ENCODE data around the gene SPINK14.

Gene SPINK14

GRCh38 chr5:148162038-148162437 lies 6.3 kb upstream of the SPINK14 start:
- Histone ChIP-seq H3K4me3 (ENCODE audit: low read depth, low read length, poor library complexity, severe bottlenecking) (no peak overlapping the region), H3K4me2 (ENCODE audit: low read length) (no peak overlapping the region), H2AFZ (ENCODE audit: low read length) (no peak overlapping the region), H3K4me1 (ENCODE audit: insufficient read depth, low read length, severe bottlenecking) (no peaks in the 10 kb centered on the region), H3K9me3 (ENCODE audit: low read length) (no peaks in the 10 kb centered on the region), H3K9ac (ENCODE audit: low read length) (no peak overlapping the region), H4K20me1 (ENCODE audit: insufficient read depth, low read length) (no peaks in the 10 kb centered on the region), H3K9me2 (ENCODE audit: low read depth, low read length) (no peaks in the 10 kb centered on the region), H3K36me3 (ENCODE audit: insufficient read depth, low read length) (no peaks in the 10 kb centered on the region), H3F3A (ENCODE audit: insufficient read depth, low read length) (no peaks in the 10 kb centered on the region), H3K79me2 (ENCODE audit: insufficient read depth, low read length) (no peaks in the 10 kb centered on the region), H3K27ac (ENCODE audit: low read depth, low read length, poor library complexity, severe bottlenecking) (no peak overlapping the region), H3K27me3 (ENCODE audit: insufficient read depth, low read length) (no peaks in the 10 kb centered on the region)
- TF ChIP-seq CTCF (IDR thresholded peaks at IDR 0.05; ENCODE audit: low read length) (no peak), EZH2 (IDR thresholded peaks at IDR 0.05; ENCODE audit: borderline replicate concordance, low read length) (no peak)

- Histone ChIP-seq H3F3A (ENCODE audit: insufficient read depth, low read length) (no peaks in the 10 kb centered on the region), H4K20me1 (ENCODE audit: insufficient read depth, low read length) (no peaks in the 10 kb centered on the region), H3K9ac (ENCODE audit: low read length) (no peak overlapping the region), H2AFZ (ENCODE audit: low read length) (no peak overlapping the region), H3K4me2 (ENCODE audit: low read length) (no peak overlapping the region), H3K4me3 (ENCODE audit: low read depth, low read length, poor library complexity, severe bottlenecking) (no peak overlapping the region), H3K9me2 (ENCODE audit: low read depth, low read length) (no peaks in the 10 kb centered on the region), H3K79me2 (ENCODE audit: insufficient read depth, low read length) (no peaks in the 10 kb centered on the region), H3K27me3 (ENCODE audit: insufficient read depth, low read length) (no peaks in the 10 kb centered on the region), H3K9me3 (ENCODE audit: low read length) (no peaks in the 10 kb centered on the region), H3K4me1 (ENCODE audit: insufficient read depth, low read length, severe bottlenecking) (no peaks in the 10 kb centered on the region), H3K27ac (ENCODE audit: low read depth, low read length, poor library complexity, severe bottlenecking) (no peak overlapping the region), H3K36me3 (ENCODE audit: insufficient read depth, low read length) (no peaks in the 10 kb centered on the region)
- no peak for TF ChIP-seq CTCF (IDR thresholded peaks at IDR 0.05; ENCODE audit: low read length)
- TF ChIP-seq EZH2 (IDR thresholded peaks at IDR 0.05; ENCODE audit: borderline replicate concordance, low read length), result no peak
Measured at GRCh38 chr5:148163345-148163744, 5.0 kb upstream of the SPINK14 start.

GRCh38 chr5:148166550-148167283 lies 1.6 kb upstream of the SPINK14 start:
- Histone ChIP-seq H3K27ac (ENCODE audit: low read depth, low read length, poor library complexity, severe bottlenecking) (no peak overlapping the region), H3K79me2 (ENCODE audit: insufficient read depth, low read length) (no peaks in the 10 kb centered on the region)

More at GRCh38 chr5:148166550-148167283, 1.6 kb upstream of the SPINK14 start:
- Histone ChIP-seq H3K9me3 (ENCODE audit: low read length) (no peaks in the 10 kb centered on the region), H3K4me2 (ENCODE audit: low read length) (no peak overlapping the region), H3K4me1 (ENCODE audit: insufficient read depth, low read length, severe bottlenecking) (no peaks in the 10 kb centered on the region), H4K20me1 (ENCODE audit: insufficient read depth, low read length) (no peaks in the 10 kb centered on the region), H3K27me3 (ENCODE audit: insufficient read depth, low read length) (no peaks in the 10 kb centered on the region), H3K9me2 (ENCODE audit: low read depth, low read length) (no peaks in the 10 kb centered on the region), H3K4me3 (ENCODE audit: low read depth, low read length, poor library complexity, severe bottlenecking) (no peak overlapping the region), H2AFZ (ENCODE audit: low read length) (no peak overlapping the region), H3K9ac (ENCODE audit: low read length) (no peak overlapping the region), H3F3A (ENCODE audit: insufficient read depth, low read length) (no peaks in the 10 kb centered on the region), H3K36me3 (ENCODE audit: insufficient read depth, low read length) (no peaks in the 10 kb centered on the region)
- TF ChIP-seq CTCF (IDR thresholded peaks at IDR 0.05; ENCODE audit: low read length) (no peak), EZH2 (IDR thresholded peaks at IDR 0.05; ENCODE audit: borderline replicate concordance, low read length) (no peak)
